GM03348 (cell line): ENCODE results near the gene PAH.
A peak's percentile ranks its signal among the peaks of the same experiment; 100 is the strongest.

Experiments used
- DNase-seq: peaks from one replicate; pipeline ENCODE4 v3.0.0; 2012; ENCODE audit warnings: low spot score

PAH gene

GRCh38 chr12:102816816-102817434 is 100.1 kb downstream of the PAH start:
- peak; percentile 68 for DNase-seq

GRCh38 chr12:102814691-102815367 is 102.2 kb downstream of the PAH start:
- no peak for DNase-seq

- no peak for DNase-seq
Observed at GRCh38 chr12:102812344-102812743, 104.7 kb downstream of the PAH start.

- peak; percentile 20 for DNase-seq
Observed at GRCh38 chr12:102811110-102811737, 105.8 kb downstream of the PAH start.

- no peak for DNase-seq
Observed at GRCh38 chr12:102808412-102808811, 108.6 kb downstream of the PAH start.

GRCh38 chr12:102806592-102806991 is 110.5 kb downstream of the PAH start:
- no peak for DNase-seq

- DNase-seq = no peak
Observed at GRCh38 chr12:102806110-102806509, 110.9 kb downstream of the PAH start.

GRCh38 chr12:102800565-102800964 is 116.5 kb downstream of the PAH start:
- no peak for DNase-seq

- DNase-seq = no peak
Observed at GRCh38 chr12:102799229-102799628, 117.8 kb downstream of the PAH start.

- no peak for DNase-seq
Observed at GRCh38 chr12:102797528-102797927, 119.5 kb downstream of the PAH start.

GRCh38 chr12:102793921-102794320 is 123.1 kb downstream of the PAH start:
- no peak for DNase-seq
